ELR (cell line): ENCODE results near the gene BTBD7.
"Not testable (repeated sequence)": the region's sequence is repeated elsewhere in the genome, so short reads cannot be mapped to it uniquely, and the experiment has no call there.

ENCODE experiments used
- DNase-seq: peaks from one replicate; pipeline ENCODE4 v3.0.0-alpha.2; 2015; ENCODE audit warnings: low read depth

BTBD7 gene

GRCh38 chr14:93246534-93246933, 86.3 kb downstream of the BTBD7 start:
- no peak for DNase-seq

- no peak for DNase-seq
Observed at GRCh38 chr14:93245764-93246420, 86.9 kb downstream of the BTBD7 start.

GRCh38 chr14:93240678-93241000, 92.2 kb downstream of the BTBD7 start:
- DNase-seq: no peak

GRCh38 chr14:93239869-93240677, 92.8 kb downstream of the BTBD7 start:
- peak; percentile 96 for DNase-seq

DNA sequence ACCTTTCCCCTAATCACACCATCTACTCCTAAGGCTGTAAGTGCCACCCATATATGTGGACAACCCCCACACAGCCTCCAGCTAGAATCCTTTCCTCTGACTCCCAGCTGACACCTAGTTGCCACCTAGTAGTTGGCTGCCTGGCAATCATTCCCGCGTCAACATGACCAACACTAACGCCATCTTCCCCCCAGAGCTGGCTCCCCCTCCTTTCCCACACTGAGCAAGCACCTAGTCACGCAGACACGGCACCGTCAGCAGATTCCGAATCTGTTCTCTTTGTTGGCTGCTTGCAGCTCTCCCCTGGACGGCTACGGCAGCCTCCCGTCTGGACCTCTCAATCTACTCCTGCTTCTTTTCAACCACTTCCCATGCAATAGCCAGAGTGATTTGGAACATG, 98.0 kb downstream of the BTBD7 start:
- peak; percentile 96 for DNase-seq

DNA sequence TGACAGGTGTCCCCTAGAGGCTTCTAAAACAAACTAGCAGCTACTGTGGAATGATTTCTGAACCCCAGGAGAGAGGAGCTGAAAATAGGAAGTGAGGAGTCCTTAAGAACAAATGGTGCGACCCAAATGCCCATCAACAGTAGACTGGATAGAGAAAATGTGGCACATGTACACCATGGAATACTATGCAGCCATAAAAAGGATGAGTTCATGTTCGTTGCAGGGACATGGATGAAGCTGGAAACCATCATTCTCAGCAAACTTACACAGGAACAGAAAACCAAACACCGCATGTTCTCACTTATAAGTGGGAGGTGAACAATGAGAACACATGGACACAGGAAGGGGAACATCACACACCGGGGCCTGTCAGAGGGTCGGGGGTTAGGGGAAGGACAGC, 99.8 kb downstream of the BTBD7 start:
- DNase-seq: not testable (repeated sequence)

GRCh38 chr14:93232159-93232558, 100.7 kb downstream of the BTBD7 start:
- DNase-seq: no peak

- peak; percentile 54 for DNase-seq
Observed at GRCh38 chr14:93231129-93231979, 101.5 kb downstream of the BTBD7 start.

- DNase-seq: no peak
Observed at GRCh38 chr14:93230539-93230938, 102.3 kb downstream of the BTBD7 start.

DNA sequence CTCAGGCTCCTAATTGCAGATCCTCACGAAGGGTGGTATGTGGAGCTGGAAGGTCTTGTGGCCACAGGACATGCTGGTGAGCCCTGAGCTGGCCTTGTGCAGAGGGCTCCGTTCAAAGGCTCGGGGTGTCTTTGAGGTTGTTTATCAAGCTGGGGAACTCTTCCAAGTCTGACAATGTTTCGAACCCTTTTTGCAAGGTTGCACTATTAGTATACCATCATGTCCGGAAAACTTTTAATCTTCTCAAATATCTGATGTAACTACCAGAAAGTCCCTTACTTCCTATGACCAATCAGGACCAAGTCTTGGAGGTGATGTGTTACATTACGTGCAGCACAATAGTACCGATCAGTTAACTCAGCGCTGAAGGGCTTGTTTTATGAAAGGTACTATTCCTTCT, 104.3 kb downstream of the BTBD7 start:
- DNase-seq: no peak

GRCh38 chr14:93223565-93223964, 109.3 kb downstream of the BTBD7 start:
- no peak for DNase-seq

DNA sequence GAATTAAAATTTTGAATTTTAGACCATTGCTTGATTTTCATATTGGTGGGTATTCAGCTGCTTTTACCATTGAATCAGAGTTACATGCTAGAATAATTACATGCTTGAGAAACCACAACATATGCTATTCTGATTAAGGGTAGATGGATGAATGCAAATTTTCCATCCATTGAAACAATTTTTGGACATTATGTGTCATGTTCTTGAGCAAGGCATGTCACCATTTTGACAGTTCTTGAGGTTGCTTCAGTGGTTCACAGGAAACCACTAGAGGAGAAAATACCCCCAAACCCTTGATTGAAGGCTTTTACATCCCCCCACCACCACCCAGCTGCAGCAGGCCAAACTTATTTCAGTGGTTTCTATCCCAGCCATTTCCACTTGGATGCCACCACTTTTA, 112.3 kb downstream of the BTBD7 start:
- DNase-seq: no peak

DNA sequence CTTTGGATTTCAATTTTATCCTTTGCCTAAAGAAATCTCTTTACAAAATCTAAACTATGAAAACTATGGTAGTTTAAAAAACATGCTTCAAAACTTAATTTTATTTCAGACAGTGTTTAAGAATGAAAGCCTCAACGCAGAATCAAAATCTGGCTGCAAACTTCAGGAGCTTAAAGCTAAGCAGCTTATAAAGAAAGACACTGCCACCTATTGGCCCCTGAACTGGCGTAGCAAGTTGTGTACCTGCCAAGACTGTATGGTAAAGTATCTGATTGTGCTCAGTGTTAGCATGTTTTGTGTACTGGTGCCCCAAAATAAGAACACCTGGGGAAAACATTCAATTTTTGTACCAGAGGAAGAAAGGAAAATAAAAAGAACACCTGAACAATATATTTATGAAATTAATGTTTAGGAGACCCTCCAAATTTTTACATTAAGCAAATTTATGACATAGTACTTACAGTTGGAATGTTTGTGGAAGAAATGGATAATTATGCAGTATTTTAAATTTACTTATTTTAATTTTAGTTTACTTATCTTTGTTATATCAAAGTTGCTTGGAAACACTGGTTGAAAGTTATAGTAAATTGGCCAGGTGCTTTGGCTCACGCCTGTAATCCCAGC, 113.6 kb downstream of the BTBD7 start:
- DNase-seq: peak; percentile 73

DNA sequence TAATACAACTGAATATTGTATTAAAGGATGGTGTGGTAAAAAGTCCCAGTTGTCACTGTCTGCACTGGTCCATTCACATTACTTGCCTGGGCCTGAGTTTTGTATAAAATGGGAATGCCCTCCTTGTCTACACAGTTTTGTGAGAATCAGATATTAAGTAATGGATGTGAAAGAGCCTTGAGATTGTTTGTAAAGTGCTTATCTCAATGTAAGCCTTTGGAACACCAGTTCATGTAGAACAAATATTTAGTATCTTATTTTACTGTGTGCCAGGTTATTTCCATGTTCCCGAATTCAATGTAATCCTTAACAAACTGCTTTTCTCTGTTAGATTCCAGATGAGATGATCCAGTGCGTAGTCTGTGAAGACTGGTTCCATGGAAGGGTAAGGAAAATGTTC, 118.2 kb downstream of the BTBD7 start:
- DNase-seq: no peak

DNA sequence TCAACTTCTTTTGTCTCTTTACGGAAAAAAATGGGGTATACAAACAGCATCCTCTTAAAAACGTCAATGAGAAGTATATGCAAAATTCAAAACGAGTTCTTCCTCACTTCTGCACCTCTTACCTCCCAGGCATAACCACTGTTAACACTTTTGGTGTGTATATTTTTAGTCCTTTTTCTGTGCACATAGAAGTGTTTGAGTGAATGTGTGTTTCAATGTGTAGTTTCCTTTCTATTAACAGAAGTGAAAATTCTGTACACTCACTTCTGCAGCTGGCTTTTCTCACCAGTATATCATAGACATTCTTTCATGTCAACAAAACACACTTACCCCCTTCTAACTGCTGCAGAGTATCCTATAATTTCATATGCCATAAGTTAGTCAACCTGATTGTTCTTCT, 120.4 kb downstream of the BTBD7 start:
- DNase-seq: no peak

GRCh38 chr14:93207468-93208308, 125.1 kb downstream of the BTBD7 start:
- DNase-seq: peak; percentile 80

- peak; percentile 99 for DNase-seq
Observed at GRCh38 chr14:93206793-93207467, 125.9 kb downstream of the BTBD7 start, which contains the start of the genes GON7 and UBR7. Gene GON7, minus strand, starts transcription at chr14:93207065. Its CDS starts 28 bp downstream, at chr14:93207037. Gene UBR7, plus strand, starts transcription at chr14:93207256. Its CDS starts 36 bp downstream, at chr14:93207292.

- DNase-seq: no peak
Observed at GRCh38 chr14:93201155-93201704, 131.6 kb downstream of the BTBD7 start.

GRCh38 chr14:93200553-93200952, 132.3 kb downstream of the BTBD7 start:
- DNase-seq: no peak

- no peak for DNase-seq
Observed at GRCh38 chr14:93199031-93199430, 133.8 kb downstream of the BTBD7 start.
